ENCODE data around the gene TTC34. TPM values are rescaled to one million over a fixed set of nuclear protein-coding genes. Genes with fewer than 3 reads are reported as not detected.

Gene TTC34, protein sequence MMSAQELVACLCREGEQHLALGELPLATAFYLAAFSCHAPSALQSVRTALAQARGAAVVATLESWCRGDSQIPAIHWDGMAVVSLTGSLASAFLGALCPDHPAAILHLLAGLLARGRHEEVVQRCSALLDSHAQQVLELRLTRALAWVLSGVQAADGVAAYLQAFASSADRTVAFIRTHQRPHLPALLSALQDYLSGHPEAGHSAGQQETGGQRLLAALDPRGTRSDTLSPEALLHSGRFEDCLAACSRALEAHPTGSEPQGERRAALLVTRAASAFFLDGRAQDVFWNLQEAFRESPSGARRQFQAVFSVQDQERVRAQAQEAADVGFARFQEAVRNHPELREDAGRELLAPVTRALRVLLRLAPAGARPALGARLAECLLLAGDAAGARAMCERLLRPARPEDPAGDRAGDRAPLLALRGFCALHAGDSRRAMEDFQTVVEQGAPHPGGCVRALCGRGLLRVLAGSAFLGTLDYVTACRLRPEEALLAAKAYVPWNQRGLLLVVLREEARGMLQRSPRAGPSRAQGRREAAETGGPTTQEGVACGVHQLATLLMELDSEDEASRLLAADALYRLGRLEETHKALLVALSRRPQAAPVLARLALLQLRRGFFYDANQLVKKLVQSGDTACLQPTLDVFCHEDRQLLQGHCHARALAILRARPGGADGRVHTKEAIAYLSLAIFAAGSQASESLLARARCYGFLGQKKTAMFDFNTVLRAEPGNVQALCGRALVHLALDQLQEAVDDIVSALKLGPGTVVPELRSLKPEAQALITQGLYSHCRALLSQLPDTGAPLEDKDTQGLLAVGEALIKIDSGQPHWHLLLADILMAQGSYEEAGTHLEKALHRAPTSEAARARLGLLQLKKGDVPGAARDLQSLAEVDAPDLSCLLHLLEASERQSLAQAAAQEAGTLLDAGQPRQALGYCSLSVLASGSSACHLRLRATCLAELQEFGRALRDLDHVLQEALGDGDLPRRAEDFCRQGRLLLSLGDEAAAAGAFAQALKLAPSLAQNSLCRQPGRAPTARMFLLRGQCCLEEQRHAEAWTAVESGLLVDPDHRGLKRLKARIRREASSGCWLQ
- total RNA-seq = 0.63 TPM

GRCh38 chr1:2801535-2802291, at the start of gene TTC34:
TSS of gene TTC34 (minus strand) at chr1:2801693. CDS start at chr1:2800827, 866 bp downstream.

GRCh38 chr1:2632561-2633361, 168.7 kb downstream of the TTC34 start, which contains the start of gene MMEL1:
TSS of gene MMEL1 (minus strand) at chr1:2633016. CDS start at chr1:2629484, 3,532 bp downstream.

DNA sequence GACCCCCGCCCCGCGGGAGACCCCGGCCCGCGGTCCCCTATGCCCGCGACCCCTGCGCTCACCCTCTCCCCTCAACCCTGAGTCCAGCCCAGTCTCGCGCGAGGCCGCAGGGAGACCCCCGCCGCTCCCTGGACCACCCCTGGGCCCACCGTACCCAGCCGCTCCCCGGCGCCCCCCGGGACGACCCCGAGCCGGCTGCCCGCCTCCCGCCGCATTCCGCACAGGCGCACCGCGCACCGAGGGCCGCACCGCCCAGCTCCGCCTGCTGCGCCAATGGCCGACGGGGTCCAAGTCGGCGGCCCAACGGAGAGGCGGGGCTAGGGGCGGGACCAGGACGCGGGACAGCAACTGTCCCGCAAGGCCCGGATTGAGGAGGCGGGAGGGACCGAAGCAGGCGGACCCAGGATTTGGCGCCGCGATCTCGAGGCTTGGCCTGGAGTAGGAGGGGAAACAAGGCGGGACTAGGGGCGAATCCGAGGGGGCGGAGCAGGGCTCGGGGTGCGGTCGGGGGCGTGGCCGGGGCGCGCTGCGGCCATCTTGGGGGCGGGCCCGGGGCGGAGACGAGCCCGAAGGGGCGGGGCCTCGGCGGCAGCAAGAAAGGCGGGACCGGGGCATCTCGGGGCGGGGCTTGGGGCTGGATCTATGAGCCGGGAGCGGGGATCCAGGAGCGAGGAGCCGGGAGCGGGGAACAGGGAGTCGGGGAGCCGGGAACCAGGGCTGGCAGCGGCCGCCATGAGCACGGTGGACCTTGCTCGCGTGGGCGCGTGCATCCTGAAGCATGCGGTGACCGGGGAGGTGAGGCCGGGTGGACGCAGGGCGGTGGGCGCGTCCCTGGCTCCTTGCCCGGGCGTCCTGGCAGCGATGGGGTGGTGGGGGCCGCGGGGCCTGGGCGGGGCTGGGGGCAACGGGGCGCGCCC, 215.1 kb downstream of the TTC34 start, which contains the start of gene PRXL2B:
TSS of gene PRXL2B (plus strand) at position 624 of the 917 bp plus-strand sequence. CDS start at position 733, 109 bp downstream.

Other genes with a start within 250 kb of the TTC34 start
- 2.8 TPM for gene TNFRSF14, start 245.3 kb downstream of the TTC34 start, total RNA-seq
- 17.2 TPM for gene PRXL2B, start 214.9 kb downstream of the TTC34 start, total RNA-seq
- 7.8 TPM for gene MMEL1, start 168.7 kb downstream of the TTC34 start, total RNA-seq
- gene ACTRT2, start 219.8 kb upstream of the TTC34 start, total RNA-seq = not detected